ENCODE data around the gene RFLNA.

RFLNA gene

GRCh38 chr12:124295431-124296058 is 652 bp downstream of the RFLNA start:
- no peak for TF ChIP-seq CTCF (IDR thresholded peaks at IDR 0.05; ENCODE audit: extremely low read depth, missing control alignments)
- no peak for DNase-seq (ENCODE audit: low spot score)

- DNase-seq (ENCODE audit: low spot score): no peak
- TF ChIP-seq CTCF (IDR thresholded peaks at IDR 0.05; ENCODE audit: extremely low read depth, missing control alignments): no peak
Measured at GRCh38 chr12:124296295-124296915, 1.5 kb downstream of the RFLNA start.

GRCh38 chr12:124296916-124297351 is 2.0 kb downstream of the RFLNA start:
- no peak for TF ChIP-seq CTCF (IDR thresholded peaks at IDR 0.05; ENCODE audit: extremely low read depth, missing control alignments)
- no peak for DNase-seq (ENCODE audit: low spot score)

- no peak for TF ChIP-seq CTCF (IDR thresholded peaks at IDR 0.05; ENCODE audit: extremely low read depth, missing control alignments)
- no peak for DNase-seq (ENCODE audit: low spot score)
Measured at GRCh38 chr12:124297389-124297788, 2.5 kb downstream of the RFLNA start.

- no peak for DNase-seq (ENCODE audit: low spot score)
- no peak for TF ChIP-seq CTCF (IDR thresholded peaks at IDR 0.05; ENCODE audit: extremely low read depth, missing control alignments)
Measured at GRCh38 chr12:124297856-124298255, 3.0 kb downstream of the RFLNA start.

- TF ChIP-seq CTCF (IDR thresholded peaks at IDR 0.05; ENCODE audit: extremely low read depth, missing control alignments): no peak
- no peak for DNase-seq (ENCODE audit: low spot score)
Measured at GRCh38 chr12:124298685-124299410, 4.0 kb downstream of the RFLNA start.

Data from GM20000 (cell line).